ENCODE results near the gene WDR72.
"Not testable (repeated sequence)": the region's sequence is repeated elsewhere in the genome, so short reads cannot be mapped to it uniquely, and the experiment has no call there.

WDR72 gene

GRCh38 chr15:53695365-53695764, 64.1 kb downstream of the WDR72 start:
- no peak for DNase-seq

GRCh38 chr15:53694476-53694874, 65.0 kb downstream of the WDR72 start:
- no peak for DNase-seq

GRCh38 chr15:53693729-53694475, 65.6 kb downstream of the WDR72 start:
- peak; percentile 30 for DNase-seq

- not testable (repeated sequence) for DNase-seq
These were observed 75.3 kb downstream of the WDR72 start for GRCh38 chr15:53684162-53684561.

GRCh38 chr15:53681056-53681455, 78.4 kb downstream of the WDR72 start:
- DNase-seq: no peak

- DNase-seq: no peak
These were observed 83.6 kb downstream of the WDR72 start for GRCh38 chr15:53675832-53676231.

- DNase-seq: no peak
These were observed 87.9 kb downstream of the WDR72 start for GRCh38 chr15:53671545-53671944.

- DNase-seq: no peak
These were observed 88.8 kb downstream of the WDR72 start for GRCh38 chr15:53670701-53671100.

GRCh38 chr15:53665930-53666329, 93.5 kb downstream of the WDR72 start:
- no peak for DNase-seq

GRCh38 chr15:53658827-53659555, 100.5 kb downstream of the WDR72 start:
- no peak for DNase-seq

- no peak for DNase-seq
These were observed 101.2 kb downstream of the WDR72 start for GRCh38 chr15:53658255-53658654.

GRCh38 chr15:53648934-53649333, 110.5 kb downstream of the WDR72 start:
- no peak for DNase-seq

- no peak for DNase-seq
These were observed 114.8 kb downstream of the WDR72 start for GRCh38 chr15:53644660-53645059.

GRCh38 chr15:53634517-53635106, 124.9 kb downstream of the WDR72 start:
- no peak for DNase-seq

GRCh38 chr15:53627279-53627678, 132.2 kb downstream of the WDR72 start:
- no peak for DNase-seq

- DNase-seq: no peak
These were observed 133.3 kb downstream of the WDR72 start for GRCh38 chr15:53625962-53626845.

GRCh38 chr15:53625260-53625659, 134.2 kb downstream of the WDR72 start:
- DNase-seq: no peak

GRCh38 chr15:53618461-53618860, 141.0 kb downstream of the WDR72 start:
- no peak for DNase-seq

GRCh38 chr15:53611145-53611920, 148.1 kb downstream of the WDR72 start:
- DNase-seq: peak; percentile 2

GRCh38 chr15:53591041-53591440, 168.4 kb downstream of the WDR72 start:
- peak; percentile 75 for DNase-seq

GRCh38 chr15:53590380-53590779, 169.1 kb downstream of the WDR72 start:
- DNase-seq: no peak

GRCh38 chr15:53589520-53590057, 169.9 kb downstream of the WDR72 start:
- DNase-seq: peak; percentile 31

All from kidney glomerular epithelial cell (primary cell).